Astrocyte (in vitro differentiated cells and primary cell): ENCODE results near the gene EVA1C. TPM values are rescaled to one million over a fixed set of nuclear protein-coding genes. Genes with fewer than 3 reads are reported as not detected.

Experiments used
- DNase-seq: peaks from one replicate; pipeline ENCODE4 v3.0.0-alpha.2; 2010; ENCODE audit warnings: low read depth
- FAIRE-seq: peaks from 2 replicates; lab custom pipeline; 2011; peaks lifted over from hg19 to GRCh38; lab: Jason Lieb, UNC
- H2AFZ ChIP-seq: 2 replicates; pipeline ENCODE4 v1.6.0; 2012; ENCODE audit warnings: low read depth, low read length, inconsistent platforms
- H3K27ac ChIP-seq: 2 replicates; pipeline ENCODE4 v1.5.1; 2011; ENCODE audit warnings: low read depth, low read length, inconsistent platforms
- H3K27me3 ChIP-seq: 2 replicates; pipeline ENCODE4 v1.6.0; 2011; ENCODE audit warnings: low read length, inconsistent platforms; ENCODE audit not compliant: insufficient read depth
- H3K36me3 ChIP-seq: 2 replicates; pipeline ENCODE4 v1.5.1; 2011; ENCODE audit warnings: low read length, inconsistent platforms; ENCODE audit not compliant: insufficient read depth
- H3K4me1 ChIP-seq: 2 replicates; pipeline ENCODE4 v1.5.1; 2011; ENCODE audit warnings: low read length, inconsistent platforms; ENCODE audit not compliant: insufficient read depth
- H3K4me2 ChIP-seq: 2 replicates; pipeline ENCODE4 v1.6.0; 2012; ENCODE audit warnings: low read length, inconsistent platforms
- H3K4me3 ChIP-seq: 2 replicates; pipeline ENCODE4 v1.5.1; 2011; ENCODE audit warnings: low read depth, mild to moderate bottlenecking, low read length, inconsistent platforms; ENCODE audit not compliant: insufficient read depth
- H3K79me2 ChIP-seq: 2 replicates; pipeline ENCODE4 v1.6.0; 2012; ENCODE audit warnings: mild to moderate bottlenecking, low read length, inconsistent platforms; ENCODE audit not compliant: insufficient read depth
- H3K9ac ChIP-seq: 2 replicates; pipeline ENCODE4 v1.6.0; 2012; ENCODE audit warnings: mild to moderate bottlenecking, low read length, inconsistent platforms
- H3K9me3 ChIP-seq: 2 replicates; pipeline ENCODE4 v1.5.1; 2012; ENCODE audit warnings: low read depth, mild to moderate bottlenecking, low read length, inconsistent platforms; ENCODE audit not compliant: insufficient read depth
- H4K20me1 ChIP-seq: 2 replicates; pipeline ENCODE4 v1.6.0; 2012; ENCODE audit warnings: low read length, inconsistent platforms; ENCODE audit not compliant: insufficient read depth
- H3K27ac Mint-ChIP-seq: one replicate; pipeline ENCODE4 v1.8.0; 2021; ENCODE audit warnings: mild to moderate bottlenecking, mixed read lengths; ENCODE audit not compliant: unreplicated experiment
- H3K27me3 Mint-ChIP-seq: one replicate; pipeline ENCODE4 v1.8.0; 2021; ENCODE audit warnings: low read depth, mixed read lengths; ENCODE audit not compliant: unreplicated experiment
- H3K36me3 Mint-ChIP-seq: one replicate; pipeline ENCODE4 v1.8.0; 2021; ENCODE audit warnings: low read depth, mixed read lengths; ENCODE audit not compliant: unreplicated experiment
- H3K4me1 Mint-ChIP-seq: one replicate; pipeline ENCODE4 v1.8.0; 2021; ENCODE audit warnings: low read depth, mixed read lengths; ENCODE audit not compliant: unreplicated experiment
- H3K4me3 Mint-ChIP-seq: one replicate; pipeline ENCODE4 v1.8.0; 2021; ENCODE audit warnings: mild to moderate bottlenecking, moderate library complexity, mixed read lengths; ENCODE audit not compliant: unreplicated experiment
- H3K9me3 Mint-ChIP-seq: one replicate; pipeline ENCODE4 v1.8.0; 2021; ENCODE audit warnings: mild to moderate bottlenecking, mixed read lengths; ENCODE audit not compliant: unreplicated experiment
- CTCF ChIP-seq: IDR thresholded peaks from 2 replicates; pipeline ENCODE4 v1.5.1; 2011; ENCODE audit warnings: low read depth, mild to moderate bottlenecking, inconsistent platforms, low read length, moderate library complexity; ENCODE audit not compliant: insufficient read depth
- EZH2 ChIP-seq: IDR thresholded peaks from 2 replicates; pipeline ENCODE4 v1.6.1; 2012; ENCODE audit warnings: mild to moderate bottlenecking, low read length, inconsistent platforms; ENCODE audit not compliant: insufficient read depth
- total RNA-seq: library from RNA; stranded (reverse); gene quantifications from 2 replicates; pipeline ENCODE4 v1.2.1, GENCODE V29; 2021

EVA1C gene
- total RNA-seq, 1 donor from 2014 or later: not detected

GRCh38 chr21:32469628-32470027, 57.1 kb downstream of the EVA1C start:
- no peaks in the 10 kb centered on the region for H3K27me3 ChIP-seq
- DNase-seq (no peak), FAIRE-seq (no peak)
- TF ChIP-seq CTCF (no peak), EZH2 (no peak)
- H3K27ac ChIP-seq: no peak overlapping the region
- Mint-ChIP-seq H3K4me3 (no peak overlapping the region), H3K36me3 (peaks cover 2% of the 10 kb centered on the region), H3K27ac (no peak overlapping the region), H3K27me3 (peaks cover 23% of the 10 kb centered on the region), H3K9me3 (no peaks in the 10 kb centered on the region), H3K4me1 (no peaks in the 10 kb centered on the region)
- no peaks in the 10 kb centered on the region for H3K79me2 ChIP-seq
- H2AFZ ChIP-seq: no peak overlapping the region
- no peaks in the 10 kb centered on the region for H3K36me3 ChIP-seq
- no peak overlapping the region for H3K4me2 ChIP-seq
- no peaks in the 10 kb centered on the region for H3K9me3 ChIP-seq
- H3K9ac ChIP-seq: no peak overlapping the region
- H3K4me3 ChIP-seq: no peak overlapping the region
- no peaks in the 10 kb centered on the region for H4K20me1 ChIP-seq
- H3K4me1 ChIP-seq: peaks cover 10% of the 10 kb centered on the region

GRCh38 chr21:32470206-32470605, 57.7 kb downstream of the EVA1C start:
- Mint-ChIP-seq H3K27me3 (peaks cover 23% of the 10 kb centered on the region), H3K4me1 (no peaks in the 10 kb centered on the region), H3K27ac (no peak overlapping the region), H3K4me3 (no peak overlapping the region), H3K9me3 (no peaks in the 10 kb centered on the region), H3K36me3 (peaks cover 2% of the 10 kb centered on the region)
- TF ChIP-seq CTCF (no peak), EZH2 (no peak)
- Histone ChIP-seq H3K9ac (no peak overlapping the region), H3K36me3 (no peaks in the 10 kb centered on the region), H3K9me3 (no peaks in the 10 kb centered on the region), H3K4me2 (no peak overlapping the region), H3K4me3 (no peak overlapping the region), H2AFZ (no peak overlapping the region), H3K79me2 (no peaks in the 10 kb centered on the region), H3K27ac (no peak overlapping the region), H3K27me3 (no peaks in the 10 kb centered on the region), H4K20me1 (no peaks in the 10 kb centered on the region), H3K4me1 (peaks cover 11% of the 10 kb centered on the region)
- DNase-seq (no peak), FAIRE-seq (no peak)

GRCh38 chr21:32472890-32473765, 60.6 kb downstream of the EVA1C start:
- Histone ChIP-seq H3K27me3 (no peaks in the 10 kb centered on the region), H3K4me3 (no peak overlapping the region), H3K79me2 (no peaks in the 10 kb centered on the region), H3K9me3 (no peaks in the 10 kb centered on the region), H4K20me1 (no peaks in the 10 kb centered on the region), H3K9ac (no peak overlapping the region), H2AFZ (no peak overlapping the region), H3K27ac (no peak overlapping the region), H3K4me2 (no peak overlapping the region), H3K36me3 (no peaks in the 10 kb centered on the region), H3K4me1 (peaks cover 14% of the 10 kb centered on the region)
- H3K27me3 Mint-ChIP-seq: peaks cover 25% of the 10 kb centered on the region
- no peak for TF ChIP-seq CTCF
- TF ChIP-seq EZH2: no peak
- FAIRE-seq (no peak), DNase-seq (no peak)
- H3K27ac Mint-ChIP-seq: no peak overlapping the region
- no peaks in the 10 kb centered on the region for H3K4me1 Mint-ChIP-seq
- no peaks in the 10 kb centered on the region for H3K9me3 Mint-ChIP-seq
- H3K4me3 Mint-ChIP-seq: no peak overlapping the region
- H3K36me3 Mint-ChIP-seq: peaks cover 2% of the 10 kb centered on the region
